ENCODE results near the gene LRP2BP.

The LRP2BP gene

GRCh38 chr4:185341841-185342240 is 53.9 kb downstream of the LRP2BP start:
- Histone ChIP-seq H2AFZ (ENCODE audit: insufficient read depth, low read length, poor library complexity) (no peak overlapping the region), H4K12ac (ENCODE audit: low read depth, low read length) (no peak overlapping the region), H3K14ac (ENCODE audit: low read length) (no peak overlapping the region), H2BK12ac (ENCODE audit: low read length) (no peak overlapping the region), H2BK120ac (ENCODE audit: insufficient read depth, low read length, poor library complexity) (no peak overlapping the region), H3K4ac (ENCODE audit: low read depth, low read length) (no peak overlapping the region), H4K91ac (ENCODE audit: low read depth, low read length) (no peak overlapping the region), H3K9me3 (ENCODE audit: insufficient read depth, low read depth, low read length) (no peaks in the 10 kb centered on the region), H3K79me2 (ENCODE audit: control insufficient read depth, insufficient read depth, low read length, poor library complexity) (no peaks in the 10 kb centered on the region), H3K4me2 (ENCODE audit: low read length) (no peak overlapping the region), H3K23ac (ENCODE audit: low read length) (no peak overlapping the region), H3K9ac (ENCODE audit: low read length) (no peak overlapping the region), H3K4me3 (ENCODE audit: low read depth, low read length) (no peak overlapping the region), H3K18ac (ENCODE audit: low read length) (no peak overlapping the region), H2BK5ac (ENCODE audit: low read depth, low read length, poor library complexity) (no peak overlapping the region), H3K4me1 (ENCODE audit: control insufficient read depth in 1 of 2, insufficient read depth in 2 of 2, low read length in 2 of 2) (peaks cover 10 to 14% of the 10 kb centered on the region in 2 experiments), H3K79me1 (ENCODE audit: low read length) (peaks cover 6% of the 10 kb centered on the region), H4K8ac (ENCODE audit: low read depth, low read length) (no peak overlapping the region), H2AK5ac (ENCODE audit: low read length) (no peak overlapping the region), H3K27ac (ENCODE audit: low read depth, low read length) (no peak overlapping the region), H3K36me3 (ENCODE audit: control insufficient read depth in 1 of 2, insufficient read depth in 2 of 2, low read length in 2 of 2) (peaks cover 5 to 10% of the 10 kb centered on the region in 2 experiments), H3K27me3 (ENCODE audit: insufficient read depth, low read length) (no peaks in the 10 kb centered on the region)
- no peak for DNase-seq
- no CpG with 5 or more reads among the region's 6 CpGs for WGBS (ENCODE audit: extremely low coverage, insufficient coverage, insufficient read length)

GRCh38 chr4:185341377-185341776 is 54.3 kb downstream of the LRP2BP start:
- Histone ChIP-seq H3K36me3 (ENCODE audit: control insufficient read depth in 1 of 2, insufficient read depth in 2 of 2, low read length in 2 of 2) (peaks cover 5 to 10% of the 10 kb centered on the region in 2 experiments), H4K91ac (ENCODE audit: low read depth, low read length) (no peak overlapping the region), H3K18ac (ENCODE audit: low read length) (no peak overlapping the region), H2BK12ac (ENCODE audit: low read length) (no peak overlapping the region), H4K8ac (ENCODE audit: low read depth, low read length) (no peak overlapping the region), H3K9me3 (ENCODE audit: insufficient read depth, low read depth, low read length) (no peaks in the 10 kb centered on the region), H3K79me2 (ENCODE audit: control insufficient read depth, insufficient read depth, low read length, poor library complexity) (no peaks in the 10 kb centered on the region), H3K4me1 (ENCODE audit: control insufficient read depth in 1 of 2, insufficient read depth in 2 of 2, low read length in 2 of 2) (peaks cover 10 to 14% of the 10 kb centered on the region in 2 experiments), H2AFZ (ENCODE audit: insufficient read depth, low read length, poor library complexity) (no peak overlapping the region), H3K27ac (ENCODE audit: low read depth, low read length) (peak overlapping the region; percentile 30), H3K27me3 (ENCODE audit: insufficient read depth, low read length) (no peaks in the 10 kb centered on the region), H2BK5ac (ENCODE audit: low read depth, low read length, poor library complexity) (no peak overlapping the region), H3K14ac (ENCODE audit: low read length) (no peak overlapping the region), H2AK5ac (ENCODE audit: low read length) (no peak overlapping the region), H3K9ac (ENCODE audit: low read length) (no peak overlapping the region), H2BK120ac (ENCODE audit: insufficient read depth, low read length, poor library complexity) (no peak overlapping the region), H3K4me2 (ENCODE audit: low read length) (no peak overlapping the region), H3K4me3 (ENCODE audit: low read depth, low read length) (no peak overlapping the region), H4K12ac (ENCODE audit: low read depth, low read length) (no peak overlapping the region), H3K23ac (ENCODE audit: low read length) (no peak overlapping the region), H3K79me1 (ENCODE audit: low read length) (peaks cover 6% of the 10 kb centered on the region), H3K4ac (ENCODE audit: low read depth, low read length) (no peak overlapping the region)
- no CpG with 5 or more reads among the region's 2 CpGs for WGBS (ENCODE audit: extremely low coverage, insufficient coverage, insufficient read length)
- no peak for DNase-seq

- Histone ChIP-seq H3K4ac (ENCODE audit: low read depth, low read length) (no peak overlapping the region), H4K12ac (ENCODE audit: low read depth, low read length) (no peak overlapping the region), H3K79me2 (ENCODE audit: control insufficient read depth, insufficient read depth, low read length, poor library complexity) (no peaks in the 10 kb centered on the region), H2AK5ac (ENCODE audit: low read length) (peak overlapping the region; percentile 79), H3K14ac (ENCODE audit: low read length) (peak overlapping the region; percentile 85), H3K9me3 (ENCODE audit: insufficient read depth, low read depth, low read length) (no peaks in the 10 kb centered on the region), H3K27me3 (ENCODE audit: insufficient read depth, low read length) (no peaks in the 10 kb centered on the region), H3K18ac (ENCODE audit: low read length) (no peak overlapping the region), H4K8ac (ENCODE audit: low read depth, low read length) (no peak overlapping the region), H3K27ac (ENCODE audit: low read depth, low read length) (no peak overlapping the region), H3K4me2 (ENCODE audit: low read length) (no peak overlapping the region), H3K4me1 (ENCODE audit: control insufficient read depth in 1 of 2, insufficient read depth in 2 of 2, low read length in 2 of 2) (peaks cover 5 to 8% of the 10 kb centered on the region in 2 experiments), H4K91ac (ENCODE audit: low read depth, low read length) (peak overlapping the region; percentile 21), H3K36me3 (ENCODE audit: control insufficient read depth in 1 of 2, insufficient read depth in 2 of 2, low read length in 2 of 2) (peaks cover 6 to 10% of the 10 kb centered on the region in 2 experiments), H2BK5ac (ENCODE audit: low read depth, low read length, poor library complexity) (peak overlapping the region; percentile 17), H3K4me3 (ENCODE audit: low read depth, low read length) (no peak overlapping the region), H2BK12ac (ENCODE audit: low read length) (peak overlapping the region; percentile 90), H3K79me1 (ENCODE audit: low read length) (peaks cover 3% of the 10 kb centered on the region), H2BK120ac (ENCODE audit: insufficient read depth, low read length, poor library complexity) (no peak overlapping the region), H3K9ac (ENCODE audit: low read length) (no peak overlapping the region), H2AFZ (ENCODE audit: insufficient read depth, low read length, poor library complexity) (no peak overlapping the region), H3K23ac (ENCODE audit: low read length) (no peak overlapping the region)
- no peak for DNase-seq
- WGBS (ENCODE audit: extremely low coverage, insufficient coverage, insufficient read length), result no CpG with 5 or more reads among the region's 3 CpGs
Observed at GRCh38 chr4:185339941-185340340, 55.8 kb downstream of the LRP2BP start.

GRCh38 chr4:185335579-185335978 is 60.1 kb downstream of the LRP2BP start:
- H3K4me3 ChIP-seq (ENCODE audit: low read depth, low read length), result no peak overlapping the region
- DNase-seq, result no peak
- H2BK5ac ChIP-seq (ENCODE audit: low read depth, low read length, poor library complexity), result no peak overlapping the region
- H2AK5ac ChIP-seq (ENCODE audit: low read length), result no peak overlapping the region
- H3K36me3 ChIP-seq (ENCODE audit: control insufficient read depth in 1 of 2, insufficient read depth in 2 of 2, low read length in 2 of 2), result peaks cover 5 to 7% of the 10 kb centered on the region in 2 experiments
- no peak overlapping the region for H3K18ac ChIP-seq (ENCODE audit: low read length)
- no peak overlapping the region for H3K23ac ChIP-seq (ENCODE audit: low read length)
- H3K79me2 ChIP-seq (ENCODE audit: control insufficient read depth, insufficient read depth, low read length, poor library complexity), result no peaks in the 10 kb centered on the region
- peaks cover 3% of the 10 kb centered on the region for H3K79me1 ChIP-seq (ENCODE audit: low read length)
- no peak overlapping the region for H3K4me2 ChIP-seq (ENCODE audit: low read length)
- no peaks in the 10 kb centered on the region for H3K27me3 ChIP-seq (ENCODE audit: insufficient read depth, low read length)
- no peak overlapping the region for H2BK12ac ChIP-seq (ENCODE audit: low read length)
- H3K9ac ChIP-seq (ENCODE audit: low read length), result no peak overlapping the region
- H2AFZ ChIP-seq (ENCODE audit: insufficient read depth, low read length, poor library complexity), result no peak overlapping the region
- WGBS (ENCODE audit: extremely low coverage, insufficient coverage, insufficient read length), result no CpG with 5 or more reads among the region's 1 CpG
- no peaks in the 10 kb centered on the region for H3K9me3 ChIP-seq (ENCODE audit: insufficient read depth, low read depth, low read length)
- H3K4ac ChIP-seq (ENCODE audit: low read depth, low read length), result no peak overlapping the region
- no peak overlapping the region for H3K14ac ChIP-seq (ENCODE audit: low read length)
- H4K12ac ChIP-seq (ENCODE audit: low read depth, low read length), result no peak overlapping the region
- H4K8ac ChIP-seq (ENCODE audit: low read depth, low read length), result no peak overlapping the region
- H3K4me1 ChIP-seq (ENCODE audit: control insufficient read depth in 1 of 2, insufficient read depth in 2 of 2, low read length in 2 of 2), result peaks cover 0 to 5% of the 10 kb centered on the region in 2 experiments
- no peak overlapping the region for H3K27ac ChIP-seq (ENCODE audit: low read depth, low read length)
- no peak overlapping the region for H4K91ac ChIP-seq (ENCODE audit: low read depth, low read length)
- H2BK120ac ChIP-seq (ENCODE audit: insufficient read depth, low read length, poor library complexity), result no peak overlapping the region

Data from trophoblast cell (in vitro differentiated cells and primary cell).